Glutamatergic neuron (in vitro differentiated cells): ENCODE results near the gene ZNF358. TPM values are rescaled to one million over a fixed set of nuclear protein-coding genes. Genes with fewer than 3 reads are reported as not detected.
A peak's percentile ranks its signal among the peaks of the same experiment; 100 is the strongest.

ENCODE experiments used
- DNase-seq: peaks from one replicate; pipeline ENCODE4 v3.0.0; 2022
- H3K27ac Mint-ChIP-seq: one replicate; pipeline ENCODE4 v1.8.0; 2020; ENCODE audit warnings: mild to moderate bottlenecking, mixed read lengths, inconsistent platforms; ENCODE audit not compliant: unreplicated experiment
- H3K27me3 Mint-ChIP-seq: one replicate; pipeline ENCODE4 v1.8.0; 2020; ENCODE audit warnings: mild to moderate bottlenecking, moderate library complexity, mixed read lengths, inconsistent platforms; ENCODE audit not compliant: unreplicated experiment
- H3K36me3 Mint-ChIP-seq: one replicate; pipeline ENCODE4 v1.8.0; 2020; ENCODE audit warnings: mild to moderate bottlenecking, mixed read lengths, inconsistent platforms; ENCODE audit not compliant: unreplicated experiment
- H3K4me1 Mint-ChIP-seq: one replicate; pipeline ENCODE4 v1.8.0; 2020; ENCODE audit warnings: mild to moderate bottlenecking, low read depth, mixed read lengths, inconsistent platforms; ENCODE audit not compliant: unreplicated experiment
- H3K4me3 Mint-ChIP-seq: one replicate; pipeline ENCODE4 v1.8.0; 2020; ENCODE audit warnings: mild to moderate bottlenecking, mixed read lengths, inconsistent platforms; ENCODE audit not compliant: unreplicated experiment
- H3K9me3 Mint-ChIP-seq: one replicate; pipeline ENCODE4 v1.8.0; 2020; ENCODE audit warnings: mild to moderate bottlenecking, moderate library complexity, mixed read lengths, inconsistent platforms; ENCODE audit not compliant: unreplicated experiment
- CTCF ChIP-seq: fragments of 200-600 bp; sonication (generic); IDR thresholded peaks from one replicate; pipeline ENCODE4 v1.5.0; 2021; ENCODE audit not compliant: partially characterized antibody, unreplicated experiment
- long read RNA-seq: library from polyadenylated mRNA; unstranded; transcript quantifications from one replicate; pipeline ENCODE4 v2.0.0, GENCODE V29; 2020; ENCODE audit not compliant: unreplicated experiment
- total RNA-seq: library from RNA; stranded (reverse); fragmentation: NEBNext Ultra II Directional; extraction: Animal tissue kit (Norgen Biotek cat#: 25700); gene quantifications from one replicate; pipeline ENCODE4 v1.2.1, GENCODE V29; 2021; ENCODE audit not compliant: unreplicated experiment

ZNF358 gene
- total RNA-seq: 148 TPM
- long read RNA-seq, partial matches to known transcripts: 0 of 21 reads
- long read RNA-seq, other reads (novel, unspliced or antisense): 17 of 21 reads

GRCh38 chr19:7515645-7516151 lies at the start of gene ZNF358:
Gene ZNF358 (plus strand): TSS chr19:7516103. CDS start chr19:7519243, 3,140 bp downstream.
- peaks cover 14% of the 10 kb centered on the region for H3K9me3 Mint-ChIP-seq
- peak within 1 kb of the TSS; percentile 100 for H3K27ac Mint-ChIP-seq
- H3K36me3 Mint-ChIP-seq: no peaks in the 10 kb centered on the region
- H3K27me3 Mint-ChIP-seq: peaks cover 15% of the 10 kb centered on the region
- DNase-seq: peak; percentile 93
- no peak for TF ChIP-seq CTCF
- H3K4me3 Mint-ChIP-seq: peak within 1 kb of the TSS; percentile 93
- H3K4me1 Mint-ChIP-seq: peaks cover 13% of the 10 kb centered on the region

GRCh38 chr19:7467009-7467989 lies 48.6 kb upstream of the ZNF358 start:
- Mint-ChIP-seq H3K27ac (no peak overlapping the region), H3K9me3 (peaks cover 6% of the 10 kb centered on the region), H3K4me3 (no peak overlapping the region), H3K27me3 (peaks cover 2% of the 10 kb centered on the region), H3K4me1 (no peaks in the 10 kb centered on the region), H3K36me3 (no peaks in the 10 kb centered on the region)
- TF ChIP-seq CTCF: no peak
- DNase-seq: no peak

GRCh38 chr19:7468840-7469239 lies 47.1 kb upstream of the ZNF358 start:
- no peaks in the 10 kb centered on the region for H3K4me1 Mint-ChIP-seq
- no peaks in the 10 kb centered on the region for H3K36me3 Mint-ChIP-seq
- no peak overlapping the region for H3K4me3 Mint-ChIP-seq
- peaks cover 5% of the 10 kb centered on the region for H3K9me3 Mint-ChIP-seq
- TF ChIP-seq CTCF: no peak
- H3K27ac Mint-ChIP-seq: no peak overlapping the region
- peaks cover 4% of the 10 kb centered on the region for H3K27me3 Mint-ChIP-seq
- DNase-seq: no peak

GRCh38 chr19:7469669-7470285 lies 46.1 kb upstream of the ZNF358 start:
- no peak for DNase-seq
- Mint-ChIP-seq H3K27ac (no peak overlapping the region), H3K4me1 (no peaks in the 10 kb centered on the region), H3K36me3 (no peaks in the 10 kb centered on the region), H3K4me3 (no peak overlapping the region), H3K9me3 (peaks cover 4% of the 10 kb centered on the region), H3K27me3 (peaks cover 4% of the 10 kb centered on the region)
- no peak for TF ChIP-seq CTCF
